HEK293 (cell line): ENCODE measurements around the gene UGT1A8.

Source experiments
- CTCF ChIA-PET: fragments of 350-600 bp; formaldehyde crosslinking; extraction: SDS; loops from one replicate; lab custom pipeline; 2021; ENCODE audit warnings: antibody characterized with exemption; lab: Yijun Ruan, JAX
- POLR2A ChIA-PET: fragments of 300-600 bp; formaldehyde crosslinking; extraction: SDS; loops from one replicate; lab custom pipeline; 2020; ENCODE audit warnings: antibody characterized with exemption, inconsistent platforms; lab: Yijun Ruan, JAX
- H3K27ac ChIP-seq: fragments of 200-500 bp; sonication (Bioruptor generic); 2 replicates; pipeline ENCODE4 v1.5.1; 2014; ENCODE audit warnings: low read depth, low read length, control low read depth, inconsistent platforms; ENCODE audit errors: extremely low read depth
- H3K36me3 ChIP-seq, 2 experiments: fragments of 200-500 bp in 1 of 2; sonication (Bioruptor generic) in 1 of 2; 1 replicate in 1 of 2; 2 replicates in 1 of 2; pipeline ENCODE4 v1.5.1; 2014 to 2017; ENCODE audit warnings: inconsistent platforms in 2 of 2, low read length in 2 of 2; ENCODE audit not compliant: control insufficient read depth in 2 of 2, insufficient read depth in 1 of 2
- H3K4me1 ChIP-seq: fragments of 200-500 bp; sonication (Bioruptor generic); 2 replicates; pipeline ENCODE4 v1.5.1; 2014; ENCODE audit warnings: mild to moderate bottlenecking, low read length, inconsistent platforms; ENCODE audit not compliant: control insufficient read depth, insufficient read depth
- H3K4me3 ChIP-seq: 2 replicates; pipeline ENCODE4 v1.5.1; 2011; ENCODE audit warnings: low read depth, mild to moderate bottlenecking, control low read depth, low read length, moderate library complexity
- H3K9me3 ChIP-seq: fragments of 200-500 bp; sonication (Bioruptor generic); 2 replicates; pipeline ENCODE4 v1.5.1; 2014; ENCODE audit warnings: low read depth, low read length, inconsistent platforms; ENCODE audit not compliant: control insufficient read depth, insufficient read depth
- FEZF1 ChIP-seq: fragments of 450-650 bp; formaldehyde crosslinking; IDR thresholded peaks from 2 replicates; pipeline ENCODE4 v1.5.1; 2016; ENCODE audit warnings: missing biosample characterization, missing genetic modification characterization
- MYNN ChIP-seq: fragments of 450-650 bp; formaldehyde crosslinking; IDR thresholded peaks from 2 replicates; pipeline ENCODE4 v1.5.1; 2016; ENCODE audit warnings: missing biosample characterization, missing genetic modification characterization, borderline replicate concordance
- PRDM2 ChIP-seq: fragments of 450-650 bp; formaldehyde crosslinking; IDR thresholded peaks from 2 replicates; pipeline ENCODE4 v1.5.1; 2016; ENCODE audit warnings: missing biosample characterization, missing genetic modification characterization, borderline replicate concordance
- TCF7L2 ChIP-seq: IDR thresholded peaks from 2 replicates; pipeline ENCODE4 v1.6.1; 2011; ENCODE audit warnings: low read depth, mild to moderate bottlenecking, inconsistent platforms, low read length, moderate library complexity, borderline replicate concordance
- ZBTB8A ChIP-seq: fragments of 450-650 bp; formaldehyde crosslinking; IDR thresholded peaks from 2 replicates; pipeline ENCODE4 v1.5.1; 2016; ENCODE audit warnings: missing biosample characterization, missing genetic modification characterization
- ZEB2 ChIP-seq: fragments of 450-650 bp; formaldehyde crosslinking; IDR thresholded peaks from 2 replicates; pipeline ENCODE4 v1.5.1; 2016; ENCODE audit warnings: missing biosample characterization, missing genetic modification characterization
- ZNF280C ChIP-seq: fragments of 450-650 bp; formaldehyde crosslinking; IDR thresholded peaks from 2 replicates; pipeline ENCODE4 v1.5.1; 2016; ENCODE audit warnings: missing biosample characterization, missing genetic modification characterization
- ZNF416 ChIP-seq: fragments of 450-650 bp; formaldehyde crosslinking; IDR thresholded peaks from 2 replicates; pipeline ENCODE4 v1.5.1; 2016; ENCODE audit warnings: missing biosample characterization, missing genetic modification characterization
- TF ChIP-seq, protein P1 (sequence below): fragments of 450-650 bp; formaldehyde crosslinking; IDR thresholded peaks from 2 replicates; pipeline ENCODE4 v1.5.1; 2016; ENCODE audit warnings: missing biosample characterization, missing genetic modification characterization
- TF ChIP-seq, protein P2 (sequence below): fragments of 450-650 bp; IDR thresholded peaks from 2 replicates; pipeline ENCODE4 v1.5.1; 2018; ENCODE audit warnings: missing biosample characterization, mild to moderate bottlenecking, missing genetic modification characterization
- TF ChIP-seq, protein P3 (sequence below): fragments of 450-650 bp; formaldehyde crosslinking; IDR thresholded peaks from 2 replicates; pipeline ENCODE4 v1.5.1; 2016; ENCODE audit warnings: missing biosample characterization, missing genetic modification characterization
- TF ChIP-seq, protein P4 (sequence below): fragments of 450-650 bp; formaldehyde crosslinking; IDR thresholded peaks from 2 replicates; pipeline ENCODE4 v1.5.1; 2017; ENCODE audit warnings: missing biosample characterization, missing genetic modification characterization

The UGT1A8 gene

DNA sequence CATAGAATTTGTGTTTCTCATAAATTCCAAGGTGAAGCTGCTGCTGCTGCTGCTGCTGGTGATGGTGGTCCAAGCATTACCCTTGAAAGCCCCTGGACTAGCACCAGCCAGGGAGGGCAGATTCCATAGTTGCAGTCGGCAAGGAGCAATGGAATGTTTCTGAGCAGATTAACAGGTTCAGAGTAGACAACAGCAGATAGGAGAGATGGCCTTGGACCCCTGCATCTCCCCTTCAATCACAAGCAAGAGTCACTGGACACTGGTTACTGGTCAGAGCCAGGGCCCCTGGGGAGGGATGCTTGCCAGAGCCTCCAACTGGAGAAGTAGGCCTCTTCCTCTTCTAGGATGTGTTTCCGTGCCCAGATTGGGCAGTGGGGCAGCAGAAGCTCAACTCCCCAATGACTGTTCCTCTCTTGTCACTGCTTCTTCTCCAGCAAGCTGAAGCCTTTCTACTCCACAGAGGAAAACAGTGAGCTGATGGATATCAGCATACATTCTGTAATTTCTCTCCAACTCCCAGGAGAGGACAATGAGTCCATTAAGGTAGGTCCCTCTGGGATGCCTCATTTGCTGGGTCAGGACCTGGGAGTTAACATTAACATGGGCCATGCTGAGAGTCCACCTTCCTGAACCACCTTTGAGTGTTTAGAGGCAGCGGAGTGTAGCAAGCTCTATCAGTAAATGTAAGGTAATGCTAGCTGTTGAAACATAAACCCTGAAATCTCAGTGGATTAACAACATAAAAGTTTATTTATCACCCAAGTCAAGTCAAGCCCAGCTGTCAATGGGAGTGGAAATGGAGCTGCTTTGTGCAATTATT is 196.0 kb downstream of the UGT1A8 start:
- Histone ChIP-seq H3K27ac (no peak overlapping the region), H3K9me3 (no peaks in the 10 kb centered on the region), H3K4me3 (no peak overlapping the region), H3K36me3 (no peaks in the 10 kb centered on the region), H3K4me1 (peaks cover 5% of the 10 kb centered on the region; the same call in 1 of the 2 replicates)
- TF ChIP-seq, protein P1, sequence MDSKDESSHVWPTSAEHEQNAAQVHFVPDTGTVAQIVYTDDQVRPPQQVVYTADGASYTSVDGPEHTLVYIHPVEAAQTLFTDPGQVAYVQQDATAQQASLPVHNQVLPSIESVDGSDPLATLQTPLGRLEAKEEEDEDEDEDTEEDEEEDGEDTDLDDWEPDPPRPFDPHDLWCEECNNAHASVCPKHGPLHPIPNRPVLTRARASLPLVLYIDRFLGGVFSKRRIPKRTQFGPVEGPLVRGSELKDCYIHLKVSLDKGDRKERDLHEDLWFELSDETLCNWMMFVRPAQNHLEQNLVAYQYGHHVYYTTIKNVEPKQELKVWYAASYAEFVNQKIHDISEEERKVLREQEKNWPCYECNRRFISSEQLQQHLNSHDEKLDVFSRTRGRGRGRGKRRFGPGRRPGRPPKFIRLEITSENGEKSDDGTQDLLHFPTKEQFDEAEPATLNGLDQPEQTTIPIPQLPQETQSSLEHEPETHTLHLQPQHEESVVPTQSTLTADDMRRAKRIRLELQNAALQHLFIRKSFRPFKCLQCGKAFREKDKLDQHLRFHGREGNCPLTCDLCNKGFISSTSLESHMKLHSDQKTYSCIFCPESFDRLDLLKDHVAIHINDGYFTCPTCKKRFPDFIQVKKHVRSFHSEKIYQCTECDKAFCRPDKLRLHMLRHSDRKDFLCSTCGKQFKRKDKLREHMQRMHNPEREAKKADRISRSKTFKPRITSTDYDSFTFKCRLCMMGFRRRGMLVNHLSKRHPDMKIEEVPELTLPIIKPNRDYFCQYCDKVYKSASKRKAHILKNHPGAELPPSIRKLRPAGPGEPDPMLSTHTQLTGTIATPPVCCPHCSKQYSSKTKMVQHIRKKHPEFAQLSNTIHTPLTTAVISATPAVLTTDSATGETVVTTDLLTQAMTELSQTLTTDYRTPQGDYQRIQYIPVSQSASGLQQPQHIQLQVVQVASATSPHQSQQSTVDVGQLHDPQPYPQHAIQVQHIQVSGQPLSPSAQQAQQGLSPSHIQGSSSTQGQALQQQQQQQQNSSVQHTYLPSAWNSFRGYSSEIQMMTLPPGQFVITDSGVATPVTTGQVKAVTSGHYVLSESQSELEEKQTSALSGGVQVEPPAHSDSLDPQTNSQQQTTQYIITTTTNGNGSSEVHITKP (tag by site-specific recombination) = no peak
- no peak for TF ChIP-seq MYNN (tag by site-specific recombination)
- no peak for TF ChIP-seq TCF7L2
- TF ChIP-seq PRDM2 (tag by site-specific recombination) = no peak
- TF ChIP-seq ZNF280C (tag by site-specific recombination) = no peak
- TF ChIP-seq, protein P2, sequence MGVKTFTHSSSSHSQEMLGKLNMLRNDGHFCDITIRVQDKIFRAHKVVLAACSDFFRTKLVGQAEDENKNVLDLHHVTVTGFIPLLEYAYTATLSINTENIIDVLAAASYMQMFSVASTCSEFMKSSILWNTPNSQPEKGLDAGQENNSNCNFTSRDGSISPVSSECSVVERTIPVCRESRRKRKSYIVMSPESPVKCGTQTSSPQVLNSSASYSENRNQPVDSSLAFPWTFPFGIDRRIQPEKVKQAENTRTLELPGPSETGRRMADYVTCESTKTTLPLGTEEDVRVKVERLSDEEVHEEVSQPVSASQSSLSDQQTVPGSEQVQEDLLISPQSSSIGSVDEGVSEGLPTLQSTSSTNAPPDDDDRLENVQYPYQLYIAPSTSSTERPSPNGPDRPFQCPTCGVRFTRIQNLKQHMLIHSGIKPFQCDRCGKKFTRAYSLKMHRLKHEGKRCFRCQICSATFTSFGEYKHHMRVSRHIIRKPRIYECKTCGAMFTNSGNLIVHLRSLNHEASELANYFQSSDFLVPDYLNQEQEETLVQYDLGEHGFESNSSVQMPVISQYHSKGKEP (tag by site-specific recombination) = no peak
- TF ChIP-seq ZEB2 (tag by site-specific recombination) = no peak
- no peak for TF ChIP-seq ZBTB8A (tag by site-specific recombination)
- TF ChIP-seq, protein P3, sequence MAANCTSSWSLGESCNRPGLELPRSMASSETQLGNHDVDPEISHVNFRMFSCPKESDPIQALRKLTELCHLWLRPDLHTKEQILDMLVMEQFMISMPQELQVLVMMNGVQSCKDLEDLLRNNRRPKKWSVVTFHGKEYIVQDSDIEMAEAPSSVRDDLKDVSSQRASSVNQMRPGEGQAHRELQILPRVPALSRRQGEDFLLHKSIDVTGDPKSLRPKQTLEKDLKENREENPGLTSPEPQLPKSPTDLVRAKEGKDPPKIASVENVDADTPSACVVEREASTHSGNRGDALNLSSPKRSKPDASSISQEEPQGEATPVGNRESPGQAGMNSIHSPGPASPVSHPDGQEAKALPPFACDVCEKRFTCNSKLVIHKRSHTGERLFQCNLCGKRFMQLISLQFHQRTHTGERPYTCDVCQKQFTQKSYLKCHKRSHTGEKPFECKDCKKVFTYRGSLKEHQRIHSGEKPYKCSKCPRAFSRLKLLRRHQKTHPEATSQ (tag by site-specific recombination) = no peak
- TF ChIP-seq FEZF1 (tag by site-specific recombination) = no peak
- TF ChIP-seq, protein P4, sequence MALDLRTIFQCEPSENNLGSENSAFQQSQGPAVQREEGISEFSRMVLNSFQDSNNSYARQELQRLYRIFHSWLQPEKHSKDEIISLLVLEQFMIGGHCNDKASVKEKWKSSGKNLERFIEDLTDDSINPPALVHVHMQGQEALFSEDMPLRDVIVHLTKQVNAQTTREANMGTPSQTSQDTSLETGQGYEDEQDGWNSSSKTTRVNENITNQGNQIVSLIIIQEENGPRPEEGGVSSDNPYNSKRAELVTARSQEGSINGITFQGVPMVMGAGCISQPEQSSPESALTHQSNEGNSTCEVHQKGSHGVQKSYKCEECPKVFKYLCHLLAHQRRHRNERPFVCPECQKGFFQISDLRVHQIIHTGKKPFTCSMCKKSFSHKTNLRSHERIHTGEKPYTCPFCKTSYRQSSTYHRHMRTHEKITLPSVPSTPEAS (tag by site-specific recombination) = no peak
- no peak for TF ChIP-seq ZNF416 (tag by site-specific recombination)
- POLR2A ChIA-PET = no interaction called here
- CTCF ChIA-PET = no interaction called here
